Kidney epithelial cell (primary cell): ENCODE results near the gene WDR37. TPM values are rescaled to one million over a fixed set of nuclear protein-coding genes. Genes with fewer than 3 reads are reported as not detected.

ENCODE experiments used
- DNase-seq: peaks from one replicate; pipeline ENCODE4 v3.0.0-alpha.2; 2010; ENCODE audit warnings: low read depth
- H3K27me3 ChIP-seq: 2 replicates; pipeline ENCODE4 v1.6.0; 2011; ENCODE audit warnings: low read length; ENCODE audit not compliant: control insufficient read depth, insufficient read depth
- H3K36me3 ChIP-seq: 2 replicates; pipeline ENCODE4 v1.5.1; 2011; ENCODE audit warnings: low read length; ENCODE audit not compliant: control insufficient read depth, insufficient read depth
- H3K4me3 ChIP-seq: 2 replicates; pipeline ENCODE4 v1.5.1; 2011; ENCODE audit warnings: low read depth, mild to moderate bottlenecking, control low read depth, low read length
- CTCF ChIP-seq: IDR thresholded peaks from 2 replicates; pipeline ENCODE4 v1.5.1; 2011; ENCODE audit warnings: mild to moderate bottlenecking, moderate library complexity, low read length, control low read depth, inconsistent platforms; ENCODE audit not compliant: insufficient read depth, poor library complexity, severe bottlenecking
- total RNA-seq: library from RNA; depleted of rRNA; stranded (reverse); fragments of >200 nt; gene quantifications from 2 replicates; pipeline ENCODE4 v1.2.3, GENCODE V29; 2015

The WDR37 gene
- total RNA-seq, 1 donor from 2014 or later, result 15.1 TPM

GRCh38 chr10:1120801-1121211, 64.6 kb downstream of the WDR37 start:
- no peak for TF ChIP-seq CTCF
- H3K4me3 ChIP-seq, result no peak overlapping the region
- H3K36me3 ChIP-seq, result peaks cover 1% of the 10 kb centered on the region
- DNase-seq, result no peak
- H3K27me3 ChIP-seq, result no peaks in the 10 kb centered on the region

GRCh38 chr10:1121271-1121970, 65.2 kb downstream of the WDR37 start:
- no peak for TF ChIP-seq CTCF
- Histone ChIP-seq H3K36me3 (peaks cover 1% of the 10 kb centered on the region), H3K4me3 (no peak overlapping the region), H3K27me3 (no peaks in the 10 kb centered on the region)
- DNase-seq, result no peak

GRCh38 chr10:1122349-1122748, 66.2 kb downstream of the WDR37 start:
- no peak for TF ChIP-seq CTCF
- no peaks in the 10 kb centered on the region for H3K27me3 ChIP-seq
- peaks cover 1% of the 10 kb centered on the region for H3K36me3 ChIP-seq
- H3K4me3 ChIP-seq, result no peak overlapping the region
- DNase-seq, result no peak

GRCh38 chr10:1123198-1123597, 67.0 kb downstream of the WDR37 start:
- no peak for TF ChIP-seq CTCF
- no peak for DNase-seq
- Histone ChIP-seq H3K27me3 (no peaks in the 10 kb centered on the region), H3K36me3 (peaks cover 1% of the 10 kb centered on the region), H3K4me3 (no peak overlapping the region)

- Histone ChIP-seq H3K4me3 (no peak overlapping the region), H3K27me3 (no peaks in the 10 kb centered on the region), H3K36me3 (peaks cover 1% of the 10 kb centered on the region)
- DNase-seq, result no peak
- no peak for TF ChIP-seq CTCF
These were observed 67.8 kb downstream of the WDR37 start for GRCh38 chr10:1123972-1124371.

GRCh38 chr10:1124796-1125195, 68.6 kb downstream of the WDR37 start:
- TF ChIP-seq CTCF, result no peak
- Histone ChIP-seq H3K27me3 (no peaks in the 10 kb centered on the region), H3K4me3 (no peak overlapping the region), H3K36me3 (peaks cover 3% of the 10 kb centered on the region)
- no peak for DNase-seq
